NOMO-1 (cell line): ENCODE data around the gene KLHL15.
"Not testable (repeated sequence)": the region's sequence is repeated elsewhere in the genome, so short reads cannot be mapped to it uniquely, and the experiment has no call there.

Experiments
- DNase-seq, 2 experiments: peaks; one replicate each; lab custom pipeline; 2025; ENCODE audit not compliant: unreplicated experiment in 2 of 2; lab: John Stamatoyannopoulos, UW

Gene KLHL15

GRCh38 chrX:24019448-24019847, 7.5 kb downstream of the KLHL15 start:
- DNase-seq: no peak

GRCh38 chrX:24018809-24019208, 8.2 kb downstream of the KLHL15 start:
- peak in 1 of 2 experiments; percentile 3 for DNase-seq

GRCh38 chrX:24017674-24018073, 9.3 kb downstream of the KLHL15 start:
- DNase-seq: no peak

- DNase-seq: no peak
Observed at GRCh38 chrX:24014388-24015018, 12.5 kb downstream of the KLHL15 start.

GRCh38 chrX:24012266-24012665, 14.7 kb downstream of the KLHL15 start:
- no peak for DNase-seq

GRCh38 chrX:24005867-24006266, 21.1 kb downstream of the KLHL15 start:
- DNase-seq: no peak

- no peak for DNase-seq
Observed at GRCh38 chrX:24005028-24005427, 22.0 kb downstream of the KLHL15 start.

GRCh38 chrX:24002792-24003191, 24.2 kb downstream of the KLHL15 start:
- DNase-seq: no peak

- no peak for DNase-seq
Observed at GRCh38 chrX:24002167-24002566, 24.8 kb downstream of the KLHL15 start.

- no peak for DNase-seq
Observed at GRCh38 chrX:23999671-24000070, 27.3 kb downstream of the KLHL15 start.

GRCh38 chrX:23993012-23993633, 33.9 kb downstream of the KLHL15 start:
- no peak for DNase-seq

GRCh38 chrX:23992431-23992830, 34.6 kb downstream of the KLHL15 start:
- DNase-seq: no peak

- no peak for DNase-seq
Observed at GRCh38 chrX:23990455-23990854, 36.5 kb downstream of the KLHL15 start.

GRCh38 chrX:23989689-23990088, 37.3 kb downstream of the KLHL15 start:
- DNase-seq: no peak

GRCh38 chrX:23982891-23983290, 44.1 kb downstream of the KLHL15 start:
- no peak for DNase-seq

- no peak for DNase-seq
Observed at GRCh38 chrX:23981711-23982110, 45.3 kb downstream of the KLHL15 start.

GRCh38 chrX:23981222-23981621, 45.8 kb downstream of the KLHL15 start:
- no peak for DNase-seq

- DNase-seq: no peak
Observed at GRCh38 chrX:23980011-23980441, 47.0 kb downstream of the KLHL15 start.

GRCh38 chrX:23978491-23978890, 48.5 kb downstream of the KLHL15 start:
- DNase-seq: no peak

GRCh38 chrX:23965630-23966029, 61.4 kb downstream of the KLHL15 start:
- DNase-seq: not testable (repeated sequence)

- no peak for DNase-seq
Observed at GRCh38 chrX:23964191-23964590, 62.8 kb downstream of the KLHL15 start.

- DNase-seq: peak; percentile 78 to 84
Observed at GRCh38 chrX:23959781-23960180, 67.2 kb downstream of the KLHL15 start.

- no peak for DNase-seq
Observed at GRCh38 chrX:23954396-23954795, 72.6 kb downstream of the KLHL15 start.
